ENCODE measurements around the gene SELENOP. TPM values are rescaled to one million over a fixed set of nuclear protein-coding genes. Genes with fewer than 3 reads are reported as not detected.

Gene SELENOP
- total RNA-seq, 4 donors from 2014 or later: 206 to 286 (median 238) TPM

- Histone ChIP-seq H3K36me3 (peaks cover 48% of the 10 kb centered on the region), H3K4me1 (no peaks in the 10 kb centered on the region)
- 88% methylated on average over 9 of the region's 9 CpGs for WGBS
These were observed 12.0 kb downstream of the SELENOP start for GRCh38 chr5:42799668-42800114.

DNA sequence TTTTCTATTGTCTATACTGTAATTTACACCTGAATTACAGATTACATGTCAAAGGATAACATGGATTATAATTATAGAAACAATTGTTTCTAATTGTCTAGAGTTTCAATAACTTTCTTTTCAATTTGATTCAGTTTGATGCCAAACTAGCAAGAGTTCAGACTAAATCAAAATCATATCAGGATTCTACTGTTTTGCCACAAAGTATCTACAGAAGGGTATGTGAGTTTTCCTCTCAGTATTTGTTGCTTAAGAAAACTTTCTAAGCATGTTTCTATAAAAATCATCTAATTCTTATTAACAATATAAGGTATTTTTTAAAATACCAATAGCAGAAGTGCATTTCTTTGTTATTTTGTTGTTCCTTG, 12.5 kb downstream of the SELENOP start:
- no peak overlapping the region for H3K27ac ChIP-seq
- no peak for TF ChIP-seq EP300 (IDR thresholded peaks at IDR 0.05)
- TF ChIP-seq, protein P1, sequence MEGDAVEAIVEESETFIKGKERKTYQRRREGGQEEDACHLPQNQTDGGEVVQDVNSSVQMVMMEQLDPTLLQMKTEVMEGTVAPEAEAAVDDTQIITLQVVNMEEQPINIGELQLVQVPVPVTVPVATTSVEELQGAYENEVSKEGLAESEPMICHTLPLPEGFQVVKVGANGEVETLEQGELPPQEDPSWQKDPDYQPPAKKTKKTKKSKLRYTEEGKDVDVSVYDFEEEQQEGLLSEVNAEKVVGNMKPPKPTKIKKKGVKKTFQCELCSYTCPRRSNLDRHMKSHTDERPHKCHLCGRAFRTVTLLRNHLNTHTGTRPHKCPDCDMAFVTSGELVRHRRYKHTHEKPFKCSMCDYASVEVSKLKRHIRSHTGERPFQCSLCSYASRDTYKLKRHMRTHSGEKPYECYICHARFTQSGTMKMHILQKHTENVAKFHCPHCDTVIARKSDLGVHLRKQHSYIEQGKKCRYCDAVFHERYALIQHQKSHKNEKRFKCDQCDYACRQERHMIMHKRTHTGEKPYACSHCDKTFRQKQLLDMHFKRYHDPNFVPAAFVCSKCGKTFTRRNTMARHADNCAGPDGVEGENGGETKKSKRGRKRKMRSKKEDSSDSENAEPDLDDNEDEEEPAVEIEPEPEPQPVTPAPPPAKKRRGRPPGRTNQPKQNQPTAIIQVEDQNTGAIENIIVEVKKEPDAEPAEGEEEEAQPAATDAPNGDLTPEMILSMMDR (IDR thresholded peaks at IDR 0.05): no peak
- no peak for TF ChIP-seq POLR2AphosphoS5 (IDR thresholded peaks at IDR 0.05)
- no peak for TF ChIP-seq POLR2A (IDR thresholded peaks at IDR 0.05)
- H3K27me3 ChIP-seq: no peaks in the 10 kb centered on the region
- H3K4me3 ChIP-seq: no peak overlapping the region
- H3K4me1 ChIP-seq: no peaks in the 10 kb centered on the region
- peaks cover 5% of the 10 kb centered on the region for H3K9me3 ChIP-seq
- H3K36me3 ChIP-seq: peaks cover 44% of the 10 kb centered on the region
- DNase-seq (ENCODE audit: low spot score in 2 of 2): no peak

More at GRCh38 chr5:42799668-42800114, 12.0 kb downstream of the SELENOP start:
- H3K27me3 ChIP-seq: no peaks in the 10 kb centered on the region
- TF ChIP-seq POLR2A (IDR thresholded peaks at IDR 0.05) (no peak), EP300 (IDR thresholded peaks at IDR 0.05) (no peak), POLR2AphosphoS5 (IDR thresholded peaks at IDR 0.05) (no peak)
- TF ChIP-seq, protein P1 (IDR thresholded peaks at IDR 0.05): no peak
- peaks cover 5% of the 10 kb centered on the region for H3K9me3 ChIP-seq
- H3K4me3 ChIP-seq: no peak overlapping the region
- no peak for DNase-seq (ENCODE audit: low spot score in 2 of 2)
- H3K27ac ChIP-seq: no peak overlapping the region

GRCh38 chr5:42798284-42799240, 13.1 kb downstream of the SELENOP start:
- Histone ChIP-seq H3K27ac (no peak overlapping the region), H3K9me3 (peaks cover 5% of the 10 kb centered on the region), H3K4me3 (no peak overlapping the region), H3K36me3 (peaks cover 37% of the 10 kb centered on the region), H3K4me1 (no peaks in the 10 kb centered on the region), H3K27me3 (no peaks in the 10 kb centered on the region)
- 93% methylated on average over 6 of the region's 6 CpGs for WGBS
- no peak for DNase-seq (ENCODE audit: low spot score in 2 of 2)
- TF ChIP-seq, protein P1 (IDR thresholded peaks at IDR 0.05): no peak
- TF ChIP-seq EP300 (IDR thresholded peaks at IDR 0.05) (no peak), POLR2A (IDR thresholded peaks at IDR 0.05) (no peak), POLR2AphosphoS5 (IDR thresholded peaks at IDR 0.05) (no peak)

DNA sequence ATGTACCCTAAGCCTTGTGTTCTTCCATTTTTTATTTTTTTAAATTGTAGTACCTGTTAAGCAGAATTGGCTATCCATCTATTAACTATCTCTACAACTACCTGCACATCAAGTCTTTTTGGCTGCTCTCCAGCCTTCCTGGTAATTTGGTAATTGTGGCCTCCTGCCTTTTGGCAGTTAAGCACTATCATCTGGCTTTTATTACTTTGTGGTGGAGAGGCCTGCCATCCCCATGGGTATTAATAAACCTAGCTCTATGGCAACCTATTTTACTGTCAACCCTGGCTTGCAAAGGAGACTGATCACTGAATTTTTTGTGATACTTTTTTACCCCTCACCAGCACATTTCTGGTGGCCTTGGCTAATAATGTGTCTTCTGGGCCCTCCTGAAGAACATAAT, 20.5 kb downstream of the SELENOP start:
- Histone ChIP-seq H3K9me3 (peaks cover 5% of the 10 kb centered on the region), H3K4me3 (no peak overlapping the region), H3K4me1 (no peaks in the 10 kb centered on the region), H3K36me3 (no peaks in the 10 kb centered on the region), H3K27ac (no peak overlapping the region), H3K27me3 (no peaks in the 10 kb centered on the region)
- TF ChIP-seq POLR2A (IDR thresholded peaks at IDR 0.05) (no peak), EP300 (IDR thresholded peaks at IDR 0.05) (no peak), POLR2AphosphoS5 (IDR thresholded peaks at IDR 0.05) (no peak)
- TF ChIP-seq, protein P1 (IDR thresholded peaks at IDR 0.05): no peak
- DNase-seq (ENCODE audit: low spot score in 2 of 2): no peak

DNA sequence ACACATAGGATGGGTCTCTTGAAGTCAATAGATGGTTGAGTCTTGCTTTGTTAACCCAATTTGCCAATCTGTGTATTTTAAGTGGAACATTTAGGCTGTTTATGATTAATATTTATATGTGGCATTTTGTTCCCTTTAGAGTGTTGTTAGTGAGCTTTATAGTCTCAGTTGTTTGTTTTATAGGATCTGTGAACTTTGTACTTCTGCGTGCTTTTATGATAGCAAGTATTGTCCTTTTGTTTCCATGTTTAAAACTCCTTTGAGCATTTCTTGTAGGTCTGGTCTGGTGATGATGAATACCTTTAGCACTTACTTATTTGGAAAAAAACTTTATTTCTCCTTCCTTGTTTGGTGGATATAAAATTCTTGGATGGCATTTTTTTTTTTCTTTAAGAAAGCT, 23.8 kb downstream of the SELENOP start:
- Histone ChIP-seq H3K4me1 (no peaks in the 10 kb centered on the region), H3K36me3 (no peaks in the 10 kb centered on the region), H3K27ac (no peak overlapping the region), H3K27me3 (no peaks in the 10 kb centered on the region), H3K4me3 (no peak overlapping the region), H3K9me3 (peaks cover 13% of the 10 kb centered on the region)
- 100% methylated on average over 1 of the region's 1 CpG for WGBS
- DNase-seq (ENCODE audit: low spot score in 2 of 2): no peak
- TF ChIP-seq, protein P1 (IDR thresholded peaks at IDR 0.05): no peak
- TF ChIP-seq POLR2AphosphoS5 (IDR thresholded peaks at IDR 0.05): no peak
- no peak for TF ChIP-seq EP300 (IDR thresholded peaks at IDR 0.05)

All from suprapubic skin (tissue), 4 donors.